HG02610 (cell line): ENCODE results near the gene NOS1.
"Not testable (repeated sequence)": the region's sequence is repeated elsewhere in the genome, so short reads cannot be mapped to it uniquely, and the experiment has no call there.

Experiments used
- ATAC-seq: cut with Tn5 transposase; IDR thresholded peaks from one replicate; pipeline ENCODE4 v1.9.1; 2021; ENCODE audit warnings: mild to moderate bottlenecking, moderate library complexity; ENCODE audit not compliant: unreplicated experiment

NOS1 gene

DNA sequence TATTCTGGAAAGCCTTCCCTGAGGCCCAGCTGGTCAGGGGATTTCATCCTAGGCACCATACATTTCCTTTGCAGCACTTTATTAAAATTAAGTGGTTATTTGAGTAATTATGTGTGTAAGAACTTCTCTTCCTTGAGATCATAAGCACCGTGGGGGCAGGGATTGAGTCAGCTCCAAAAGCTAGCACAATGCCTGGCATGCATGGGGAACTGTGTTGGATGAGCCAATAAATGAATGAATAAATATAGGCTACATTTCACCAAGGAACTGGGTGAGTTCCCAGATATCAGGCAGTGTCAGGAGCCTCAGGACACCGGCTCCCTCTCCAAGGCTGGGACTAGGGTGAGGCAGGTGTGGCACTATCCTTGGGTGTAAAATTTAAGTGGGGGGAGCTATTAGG lies 88.3 kb downstream of the NOS1 start:
- ATAC-seq: no peak

DNA sequence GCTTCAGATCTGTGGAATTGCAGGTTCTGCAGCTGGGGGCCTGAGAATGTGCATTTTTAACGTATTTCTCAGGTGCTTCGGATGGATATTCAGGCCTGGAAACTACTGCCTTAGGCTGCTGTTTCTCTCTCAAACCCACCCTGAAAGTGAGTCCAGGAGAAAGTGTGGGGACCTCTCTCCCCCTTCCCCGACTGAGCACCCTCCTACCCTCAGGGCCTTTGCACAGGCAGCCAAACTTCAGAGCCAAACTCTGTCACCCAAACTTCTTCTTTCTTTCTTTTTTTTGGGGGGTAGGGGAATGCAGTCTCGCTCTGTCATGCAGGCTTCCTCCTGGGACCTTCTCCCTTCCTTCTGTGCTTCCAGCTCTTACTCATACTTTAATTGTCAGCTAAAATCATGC lies 88.7 kb downstream of the NOS1 start:
- no peak for ATAC-seq

DNA sequence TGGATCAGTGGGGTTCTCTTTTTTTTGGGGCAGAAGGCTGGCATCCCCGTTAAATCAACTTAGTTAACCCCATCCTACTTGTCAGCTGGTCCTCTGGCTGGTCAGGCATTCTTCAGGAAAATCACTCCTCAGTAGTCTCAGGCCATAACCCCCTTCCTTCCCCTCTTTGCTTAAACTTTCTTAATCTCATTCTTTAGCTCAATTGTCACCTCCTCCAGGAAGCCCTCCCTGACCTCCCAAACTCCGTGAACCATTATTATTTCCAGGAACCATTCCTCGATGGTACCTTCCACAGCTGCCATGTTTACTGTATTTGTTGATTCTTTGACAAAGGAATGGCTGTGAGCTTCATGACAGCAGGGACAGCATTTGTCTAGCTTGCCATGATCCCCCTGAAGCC lies 98.7 kb downstream of the NOS1 start:
- ATAC-seq: no peak

DNA sequence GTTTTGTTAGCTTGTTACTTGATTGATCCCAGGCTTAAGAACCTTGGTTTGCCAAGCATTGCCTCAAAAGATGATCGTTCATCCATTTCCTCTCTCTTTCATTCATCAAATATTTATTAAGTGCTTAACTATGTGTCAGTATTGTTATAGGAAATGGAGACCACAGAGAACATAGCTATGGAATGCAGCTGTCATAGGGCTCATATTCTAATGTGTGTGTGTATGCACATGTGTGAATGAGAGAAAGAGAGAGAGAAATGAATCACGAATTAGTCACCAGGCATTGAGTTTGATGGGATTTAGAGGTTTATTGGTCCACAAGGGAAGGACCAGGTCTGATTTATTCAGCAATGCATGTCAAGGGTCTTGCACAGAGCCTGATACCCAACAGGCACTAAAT lies 100.2 kb downstream of the NOS1 start:
- ATAC-seq: no peak

DNA sequence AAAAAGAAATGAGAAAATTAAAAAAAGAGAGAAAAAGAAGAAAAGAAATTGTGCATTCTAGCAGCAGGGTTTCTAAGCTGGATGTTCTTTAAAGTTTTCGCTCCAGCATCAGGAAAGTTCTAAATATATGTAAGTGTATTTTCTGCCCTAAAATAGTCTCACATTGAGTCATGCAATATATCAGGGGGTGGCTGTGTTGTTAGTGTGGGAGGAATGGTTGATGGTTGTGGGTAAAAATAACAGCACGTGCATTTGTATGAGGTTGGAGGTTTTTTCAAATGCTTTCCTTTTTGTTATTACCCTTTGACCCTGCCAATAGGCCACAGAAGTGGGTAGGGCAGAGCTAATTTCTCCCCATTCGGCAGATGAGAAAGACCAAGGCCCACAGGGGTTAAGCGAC lies 106.0 kb downstream of the NOS1 start:
- no peak for ATAC-seq

DNA sequence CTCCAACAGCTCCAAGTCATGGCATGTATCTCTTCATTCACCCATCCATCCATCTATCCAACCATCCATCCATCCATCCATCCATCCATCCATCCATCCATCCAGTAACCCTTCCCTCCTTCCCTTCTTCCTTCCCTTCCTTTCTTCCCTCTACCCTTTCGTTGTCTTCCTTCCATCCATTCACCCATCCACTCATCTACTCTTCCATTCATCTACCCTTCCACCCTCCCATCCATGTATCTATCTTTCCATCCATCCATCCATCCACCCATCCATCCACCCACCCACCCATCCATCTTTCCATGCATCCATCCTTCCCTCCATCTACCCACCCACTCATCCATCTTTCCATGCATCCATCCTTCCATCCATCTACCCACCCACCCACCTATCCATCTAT lies 117.9 kb downstream of the NOS1 start:
- no peak for ATAC-seq

DNA sequence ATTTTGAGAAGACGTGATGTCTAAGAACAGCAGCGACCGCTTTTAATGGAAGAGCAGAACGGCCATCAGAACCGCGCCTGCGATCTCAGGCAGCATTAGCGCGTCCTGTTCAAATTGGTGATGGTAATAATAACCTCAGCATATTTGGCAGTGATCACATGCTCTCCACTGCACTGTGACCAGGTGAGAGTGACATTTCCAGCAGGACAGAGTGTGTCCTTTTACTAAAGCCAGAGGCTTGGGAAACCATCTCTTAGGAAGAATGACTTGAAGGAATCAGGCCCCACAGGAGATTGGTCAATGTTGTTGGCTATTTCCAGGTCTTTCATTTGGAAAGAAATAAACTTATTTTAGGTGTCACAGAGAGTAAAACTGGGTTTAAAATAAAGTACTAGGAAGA lies 119.7 kb downstream of the NOS1 start:
- ATAC-seq: no peak

DNA sequence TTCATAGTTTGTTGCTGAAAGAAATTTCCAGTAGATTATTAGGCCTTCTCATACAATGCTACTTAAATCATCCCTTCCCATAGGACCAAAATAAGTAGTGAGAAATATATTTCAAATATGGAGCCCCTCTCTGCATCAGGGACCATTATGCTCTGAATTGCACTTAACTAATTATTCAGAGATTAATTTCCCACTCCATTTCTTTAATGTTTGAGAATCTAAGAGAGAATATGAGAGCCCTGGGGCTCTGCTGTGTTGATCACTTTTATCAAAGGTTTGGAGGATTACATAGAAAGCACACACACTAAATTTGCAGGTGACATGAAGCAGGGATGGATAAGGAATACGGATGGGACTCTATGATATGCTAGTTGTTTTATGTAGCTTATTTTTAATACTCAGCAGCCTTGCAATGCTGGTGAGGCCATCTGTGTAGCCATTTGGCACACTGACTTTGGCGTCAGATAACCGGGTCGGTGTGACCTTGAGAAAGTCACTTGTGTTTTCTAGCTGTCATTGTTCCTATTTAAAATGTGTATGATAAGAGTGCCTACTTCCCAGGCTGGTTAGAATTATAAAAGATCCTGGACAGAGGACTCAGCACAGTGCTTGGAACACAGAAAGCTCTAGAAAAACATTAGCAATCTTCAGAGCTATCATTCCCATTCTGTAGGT lies 121.2 kb downstream of the NOS1 start:
- no peak for ATAC-seq

DNA sequence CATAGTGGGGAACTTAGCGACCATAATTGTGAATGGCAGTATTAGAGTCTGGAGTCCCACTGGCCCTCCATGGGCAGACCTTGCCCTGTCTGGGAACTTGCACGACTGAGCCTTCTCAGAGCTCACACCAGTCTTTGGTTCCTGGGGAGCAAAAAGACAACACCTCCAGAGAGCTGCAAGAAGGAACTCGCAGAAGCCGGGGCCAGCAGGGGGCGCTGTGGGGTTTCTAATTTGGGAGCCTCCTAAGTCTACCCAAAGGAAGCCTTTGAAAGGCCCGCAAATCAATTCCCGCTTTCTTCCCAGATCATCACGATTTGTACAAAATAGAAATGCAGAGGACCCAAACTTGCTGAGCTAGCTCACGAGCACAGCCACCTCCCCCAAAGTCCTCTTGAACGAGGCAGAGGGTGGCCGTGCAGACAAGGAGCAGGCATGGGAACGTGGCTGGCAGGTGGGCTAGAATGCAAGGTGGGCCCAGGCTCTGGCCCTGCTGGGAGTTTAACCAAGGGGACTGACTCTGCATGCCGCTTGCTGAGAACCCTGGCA lies 124.9 kb downstream of the NOS1 start:
- ATAC-seq: no peak

DNA sequence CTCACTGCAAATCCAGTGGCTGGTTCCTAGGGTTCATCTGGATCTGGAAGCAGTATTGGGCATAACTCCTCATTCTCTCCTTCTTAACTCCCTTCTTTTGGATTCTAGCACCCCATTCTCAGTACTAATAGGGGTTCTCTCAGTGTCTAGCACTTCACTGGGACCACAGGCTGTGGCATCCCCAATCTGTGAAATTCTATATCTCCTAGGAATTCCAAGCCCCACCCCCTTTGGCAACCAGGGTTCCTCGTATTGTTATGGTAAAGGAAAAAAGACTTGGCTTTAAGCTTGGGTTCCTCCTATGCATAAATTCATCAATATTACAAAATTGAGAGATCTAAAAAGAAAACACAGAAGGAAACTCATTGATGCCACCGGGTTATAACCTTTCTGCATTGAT lies 126.2 kb downstream of the NOS1 start:
- no peak for ATAC-seq

DNA sequence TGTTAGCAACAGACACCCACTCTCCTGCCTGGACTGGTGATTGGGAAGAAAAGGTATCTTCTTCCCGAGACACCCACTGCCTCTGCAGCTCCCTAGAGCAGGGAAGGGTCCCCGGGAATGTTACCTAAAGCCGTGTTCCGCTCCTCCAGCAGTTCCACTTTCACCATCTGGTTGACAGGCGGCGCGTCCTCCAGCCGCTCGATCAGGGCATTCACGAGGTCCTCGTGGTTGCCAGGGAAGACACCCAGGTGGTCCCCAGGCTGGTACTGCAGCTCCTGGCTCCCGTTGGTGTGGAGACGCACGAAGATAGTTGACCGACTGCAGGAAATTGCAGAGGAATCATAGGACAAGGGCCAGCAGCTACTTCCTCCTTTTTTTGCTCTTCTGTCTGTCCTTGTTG lies 127.0 kb downstream of the NOS1 start:
- ATAC-seq: no peak

DNA sequence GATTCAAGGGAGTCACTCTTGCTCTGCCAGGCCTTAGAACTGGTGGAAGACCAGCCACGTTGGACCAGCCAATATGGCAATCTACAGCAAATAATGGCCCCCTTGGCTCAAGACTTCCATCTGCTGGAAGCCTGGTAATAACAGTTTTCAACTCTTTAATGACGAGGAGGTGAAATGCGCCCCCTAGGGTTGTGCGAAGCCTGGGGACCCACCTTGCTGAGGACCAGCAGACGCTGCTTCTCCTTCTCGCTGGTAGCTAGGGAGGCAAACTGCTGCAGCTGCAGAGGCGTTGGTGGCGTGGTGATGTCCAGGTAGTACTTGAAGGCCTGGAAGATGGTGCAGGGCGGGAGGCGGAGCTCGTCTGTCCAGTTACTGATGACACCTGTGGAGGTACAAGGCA lies 129.7 kb downstream of the NOS1 start:
- no peak for ATAC-seq

DNA sequence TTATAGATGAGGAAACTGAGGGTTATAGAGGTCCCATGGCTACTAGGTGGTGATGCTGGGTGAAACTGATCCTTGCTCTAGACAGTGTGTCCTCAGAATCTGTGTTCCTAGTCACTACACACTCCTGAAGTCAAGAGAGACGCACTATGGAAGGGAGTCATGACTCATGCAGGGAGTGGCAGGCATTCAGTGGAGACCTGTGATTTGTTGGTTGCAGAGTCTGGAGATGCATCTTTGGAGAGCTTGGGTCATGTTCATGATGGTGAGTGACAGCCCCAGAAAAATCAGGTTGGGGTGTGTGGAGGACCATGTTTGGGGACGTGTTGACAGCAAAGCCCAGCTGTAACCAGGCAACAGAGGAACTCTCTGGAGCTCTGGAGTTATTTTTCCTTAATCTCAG lies 133.2 kb downstream of the NOS1 start:
- no peak for ATAC-seq

DNA sequence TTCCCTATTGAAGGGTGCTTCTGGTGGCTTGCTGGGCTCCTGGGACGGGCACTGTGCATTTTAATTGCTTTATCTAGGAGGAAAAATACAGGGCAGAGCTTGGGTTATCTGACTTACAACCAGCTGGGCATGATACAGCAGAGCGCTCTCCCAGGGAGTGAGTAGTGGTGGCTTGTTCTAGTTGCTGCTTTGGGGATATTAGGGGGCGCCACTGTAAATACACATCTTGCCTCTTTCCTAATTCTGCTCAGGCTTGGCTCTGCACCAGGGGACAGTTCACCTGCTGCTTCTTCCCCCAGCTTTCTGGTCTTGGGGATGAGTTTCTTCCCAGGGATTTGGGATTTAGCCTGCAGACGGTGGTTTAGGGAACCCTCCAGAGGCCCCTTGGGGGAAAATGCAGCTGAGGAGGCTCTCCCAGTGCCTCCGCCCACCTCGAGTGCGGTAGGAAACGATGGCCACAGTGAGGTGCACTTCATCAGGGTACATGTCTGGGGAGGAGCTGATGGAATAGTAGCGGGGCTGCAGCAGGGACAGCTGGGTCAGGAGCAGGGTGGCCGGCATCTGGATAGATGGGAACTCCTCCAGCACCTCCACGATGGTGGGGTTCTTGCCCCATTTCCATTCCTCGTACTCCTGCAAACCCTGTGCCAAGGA lies 134.3 kb downstream of the NOS1 start:
- ATAC-seq: no peak

DNA sequence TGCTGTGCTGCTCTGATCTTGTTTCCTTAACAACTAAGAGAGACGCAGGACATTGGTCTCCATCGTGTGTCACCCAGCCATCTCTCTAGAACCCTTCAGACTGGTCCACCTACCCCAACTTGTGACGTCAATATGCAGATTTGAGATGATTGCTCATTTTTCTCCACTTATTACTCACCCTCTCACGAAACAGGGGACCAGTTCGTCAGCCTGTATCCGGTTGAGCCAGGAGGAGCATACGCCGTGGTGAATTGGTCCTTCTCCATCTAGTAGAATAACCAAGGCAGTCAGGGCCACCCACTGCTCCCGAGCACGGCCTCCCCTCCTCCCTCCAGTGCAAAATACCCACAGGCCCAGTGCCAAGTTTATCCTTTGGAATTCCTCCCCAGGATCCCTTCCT lies 134.9 kb downstream of the NOS1 start:
- no peak for ATAC-seq

DNA sequence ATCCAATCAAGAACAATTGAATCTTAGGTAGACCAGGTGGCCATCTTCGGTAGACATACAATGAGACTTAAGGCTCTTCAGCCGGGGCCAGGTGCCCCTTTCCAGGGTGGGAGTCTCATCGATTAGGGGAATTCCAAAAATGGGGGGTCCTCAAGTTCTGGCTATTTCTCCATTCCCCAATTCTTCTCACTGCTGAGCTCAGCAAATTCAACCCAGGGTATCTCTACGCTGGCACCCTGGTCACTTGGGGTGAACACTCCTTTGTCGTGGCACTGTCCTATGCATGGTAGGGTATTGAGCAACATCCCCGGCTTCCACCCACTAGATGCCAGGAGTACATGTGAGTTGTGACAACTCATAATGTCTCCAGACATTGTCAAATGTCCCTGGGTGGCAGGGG lies 136.2 kb downstream of the NOS1 start:
- ATAC-seq: no peak

DNA sequence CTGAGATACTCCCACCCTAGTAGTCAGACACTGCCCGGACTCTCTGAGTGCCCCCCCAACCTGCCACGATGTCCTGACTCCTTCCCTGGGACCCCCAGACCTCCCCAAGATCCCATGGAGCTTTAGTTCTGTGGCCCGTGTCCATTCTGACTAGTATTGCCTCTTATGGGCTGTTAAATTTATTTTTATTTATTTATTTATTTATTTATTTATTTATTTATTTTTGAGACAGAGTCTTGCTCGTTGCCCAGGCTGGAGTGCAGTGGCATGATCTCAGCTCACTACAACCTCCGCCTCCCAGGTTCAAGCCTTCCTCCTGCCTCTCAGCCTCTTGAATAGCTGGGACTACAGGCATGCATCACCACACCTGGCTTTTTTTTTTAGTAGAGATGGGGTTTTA lies 140.5 kb downstream of the NOS1 start:
- ATAC-seq: not testable (repeated sequence)

DNA sequence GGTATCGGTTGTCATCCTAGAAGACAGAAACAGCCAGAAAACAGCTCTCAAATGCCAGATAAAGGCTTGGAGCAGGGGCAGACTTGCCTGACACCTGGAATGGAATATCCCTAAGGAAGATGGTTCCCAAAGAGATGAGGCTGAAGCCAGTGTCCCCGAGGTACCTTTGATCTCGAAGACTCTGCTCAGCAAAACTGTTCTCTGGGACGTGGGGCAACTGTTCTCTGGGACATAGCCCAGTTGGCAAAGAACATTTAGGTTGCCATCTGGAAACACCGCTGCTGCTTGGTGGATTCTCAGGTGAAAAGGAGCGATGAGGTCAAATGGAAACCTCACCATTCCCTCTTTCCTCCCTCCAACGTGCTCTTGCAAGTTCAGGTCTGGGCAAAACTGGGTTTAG lies 143.3 kb downstream of the NOS1 start:
- ATAC-seq: no peak

DNA sequence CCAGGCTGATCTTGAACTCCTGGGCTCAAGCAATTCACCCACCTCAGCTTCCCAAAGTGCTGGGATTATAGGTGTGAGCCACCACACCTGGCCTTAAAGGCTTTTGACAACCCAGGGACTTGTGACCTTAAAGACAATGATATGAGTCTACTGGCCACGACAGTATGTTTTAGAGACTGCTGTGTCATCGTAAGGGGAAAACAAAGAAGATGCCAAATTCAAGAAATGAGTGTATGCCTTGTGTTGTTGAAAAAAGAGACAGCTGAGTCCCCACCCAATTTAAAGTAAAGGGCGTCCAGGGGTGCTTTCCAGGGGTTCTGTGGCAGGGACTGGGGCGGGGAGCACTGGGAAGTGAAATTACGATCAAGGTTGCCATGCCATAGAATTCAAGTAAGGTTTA lies 144.7 kb downstream of the NOS1 start:
- ATAC-seq: no peak

DNA sequence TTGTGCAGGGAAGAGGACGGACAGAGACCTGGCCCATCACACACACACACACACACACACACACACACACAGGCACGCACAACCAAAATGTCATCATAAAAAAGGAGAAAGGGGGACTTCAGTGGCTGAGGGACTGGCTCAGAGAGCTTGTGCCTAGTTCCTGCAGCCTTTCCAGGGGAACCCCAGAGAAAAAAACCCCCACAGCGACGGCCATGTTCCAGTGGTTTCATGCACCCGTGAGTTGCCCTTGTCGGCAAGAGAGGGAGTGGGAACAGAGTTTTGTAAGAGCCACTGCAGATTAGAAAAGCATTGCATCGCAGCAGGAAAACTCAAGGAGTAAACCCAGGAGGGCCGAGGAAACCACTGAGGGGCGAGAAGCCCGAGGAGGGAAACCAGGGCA lies 146.6 kb downstream of the NOS1 start:
- ATAC-seq: no peak

DNA sequence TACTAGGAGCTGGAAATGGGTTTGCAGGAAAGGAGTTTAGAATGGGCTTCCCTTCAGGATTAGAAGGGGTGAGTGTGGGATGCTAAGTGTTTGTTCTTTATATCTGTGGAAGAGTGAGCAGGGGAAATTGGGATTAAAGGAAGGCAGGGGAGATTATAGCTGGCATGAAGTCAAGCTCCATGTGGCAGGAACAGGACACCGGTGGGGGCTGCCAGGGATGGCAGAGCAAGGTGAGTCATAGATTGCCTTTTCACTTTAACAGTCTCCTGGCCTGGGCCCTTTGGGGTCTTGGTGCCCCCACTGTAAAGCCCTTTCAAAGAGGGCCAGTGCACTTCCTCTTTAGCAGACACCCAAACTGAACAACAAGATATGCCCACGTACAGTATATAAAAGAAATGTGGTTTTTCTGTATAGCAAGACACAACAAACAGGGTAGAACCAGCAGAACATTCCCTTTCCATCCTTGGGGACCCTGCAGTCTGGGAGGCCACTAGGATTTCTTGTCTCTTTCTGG lies 148.1 kb downstream of the NOS1 start:
- no peak for ATAC-seq

DNA sequence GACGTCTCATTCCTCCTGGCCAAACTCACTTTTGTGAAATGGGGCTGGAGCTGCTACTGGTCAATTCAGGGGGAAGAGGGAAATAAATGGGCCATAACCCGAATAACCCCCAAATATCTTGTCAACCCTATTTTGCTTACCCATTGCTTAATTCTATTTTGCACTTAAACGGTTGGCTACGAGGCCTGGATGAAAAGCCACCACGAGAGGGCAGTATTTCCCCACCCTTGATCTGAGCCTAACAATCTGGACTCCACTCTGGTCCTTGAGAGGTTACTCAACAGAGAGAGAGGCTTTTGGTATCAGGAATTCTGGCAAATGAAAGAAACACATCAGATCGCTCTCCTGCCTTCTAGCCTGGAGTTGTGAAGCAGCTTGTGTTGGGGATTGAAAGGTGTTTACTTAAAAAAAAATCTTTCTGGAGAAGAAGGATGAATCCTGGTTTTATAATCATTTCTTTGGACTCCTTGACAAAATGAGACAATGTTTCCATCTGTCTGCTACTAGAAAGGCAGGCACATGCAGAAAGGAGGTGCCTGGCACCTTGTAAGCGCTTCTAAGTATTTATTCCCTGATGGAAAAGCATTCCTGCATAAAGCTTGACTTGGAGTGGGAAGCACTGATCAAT lies 148.7 kb downstream of the NOS1 start:
- no peak for ATAC-seq
